Activated naive CD4-positive, alpha-beta T cell treated with anti-CD3 and anti-CD28 coated beads, Interleukin-2, amount 10 ng/mL, durations not matched to agents 7 days and 5 days (primary cell): ENCODE data around the gene SGMS1.
"Not testable (repeated sequence)": the region's sequence is repeated elsewhere in the genome, so short reads cannot be mapped to it uniquely, and the experiment has no call there.

Experiments used
- CTCF ChIA-PET: fragments of 350-600 bp; sonication (Branson Sonifier 250); formaldehyde crosslinking; loops from one replicate; lab custom pipeline; 2021; ENCODE audit warnings: antibody characterized with exemption; lab: Charles Lee
- DNase-seq: peaks from one replicate; pipeline ENCODE4 v3.0.0-alpha.2; 2020
- H3K27ac Mint-ChIP-seq: one replicate; pipeline ENCODE4 v1.8.0; 2021; ENCODE audit warnings: mild to moderate bottlenecking, moderate library complexity, mixed read lengths
- H3K27me3 Mint-ChIP-seq: one replicate; pipeline ENCODE4 v1.8.0; 2021; ENCODE audit warnings: mild to moderate bottlenecking, mixed read lengths
- H3K36me3 Mint-ChIP-seq: one replicate; pipeline ENCODE4 v1.8.0; 2021; ENCODE audit warnings: mixed read lengths
- H3K4me1 Mint-ChIP-seq: one replicate; pipeline ENCODE4 v1.8.0; 2021; ENCODE audit warnings: mixed read lengths
- H3K4me3 Mint-ChIP-seq: one replicate; pipeline ENCODE4 v1.8.0; 2021; ENCODE audit warnings: mild to moderate bottlenecking, moderate library complexity, mixed read lengths
- H3K9me3 Mint-ChIP-seq: one replicate; pipeline ENCODE4 v1.8.0; 2021; ENCODE audit warnings: mixed read lengths

The SGMS1 gene

DNA sequence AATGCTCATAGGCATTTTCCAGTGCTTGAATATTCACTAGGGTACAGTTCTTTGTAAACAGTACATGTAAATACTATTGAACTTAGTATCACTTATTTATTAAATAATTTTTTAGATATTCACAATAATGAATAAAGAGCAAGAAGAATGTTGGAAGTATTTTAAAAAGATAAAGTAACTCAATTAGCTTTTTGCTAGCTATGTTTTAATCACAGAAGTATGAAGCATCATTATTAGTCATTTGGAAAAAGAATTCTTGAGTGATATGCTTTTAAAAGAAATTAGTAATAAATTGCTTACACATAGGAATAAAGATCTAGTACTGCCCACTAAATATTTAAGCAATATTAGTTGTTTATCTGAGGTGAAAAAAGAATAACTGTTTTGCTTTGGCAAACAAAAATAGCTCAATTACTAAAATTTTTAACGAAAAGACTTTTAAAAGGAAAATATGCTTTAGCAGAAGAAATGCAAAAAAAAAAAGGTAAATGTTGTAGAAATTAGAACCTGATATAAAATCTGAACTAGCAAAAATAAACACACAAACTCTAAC lies 66.5 kb downstream of the SGMS1 start:
- CTCF ChIA-PET, result interaction anchor here (1.1 kb wide), 1 partner anchor 96 kb away, joined by 6 read pairs; no protein-coding TSS in a partner anchor
- H3K4me1 Mint-ChIP-seq, result peaks cover 2% of the 10 kb centered on the region
- no peaks in the 10 kb centered on the region for H3K27me3 Mint-ChIP-seq
- H3K4me3 Mint-ChIP-seq, result no peak overlapping the region
- H3K9me3 Mint-ChIP-seq, result no peaks in the 10 kb centered on the region
- H3K36me3 Mint-ChIP-seq, result no peaks in the 10 kb centered on the region
- no peak for DNase-seq
- H3K27ac Mint-ChIP-seq, result no peak overlapping the region

DNA sequence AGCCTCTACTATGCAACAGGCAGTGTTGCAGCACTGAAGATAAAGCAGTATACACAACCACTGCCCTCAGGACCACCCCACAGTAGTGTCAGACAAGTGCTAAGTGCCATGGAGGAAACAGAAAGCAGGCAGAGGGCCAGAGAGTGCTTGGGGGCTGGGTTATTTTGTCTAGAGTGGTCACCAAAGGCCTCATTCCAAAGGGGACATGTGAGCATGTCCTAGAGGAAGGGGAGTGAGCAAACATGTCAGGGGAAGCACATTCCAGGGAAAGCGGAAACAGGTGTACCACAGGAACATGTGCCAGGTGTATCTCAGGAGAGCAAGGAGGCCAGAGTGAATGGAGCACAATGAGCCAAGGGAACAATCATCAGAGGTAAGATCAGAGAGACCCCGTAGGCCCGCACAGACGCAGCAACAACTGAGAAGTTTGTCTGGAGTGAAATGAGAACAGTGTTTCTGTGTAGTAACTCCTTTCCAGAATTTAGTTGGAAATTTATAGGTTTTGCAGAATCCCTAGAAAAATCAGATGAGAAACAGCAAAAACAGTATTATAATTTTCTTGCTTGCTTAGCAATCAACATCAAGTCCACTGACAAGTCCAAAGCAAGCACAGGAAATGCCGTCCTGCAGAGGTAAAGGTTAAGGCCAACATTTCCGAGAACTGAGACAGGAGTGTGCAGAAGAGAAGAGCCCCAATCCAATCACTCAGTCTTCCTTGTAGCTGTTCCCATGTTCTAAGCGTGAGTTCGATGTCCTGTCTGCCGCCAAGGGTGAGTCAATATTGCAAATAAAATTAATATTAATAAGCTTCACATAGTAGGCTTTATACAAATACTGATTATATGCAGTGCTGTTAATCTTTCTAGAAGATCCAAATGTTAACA lies 67.3 kb downstream of the SGMS1 start:
- H3K9me3 Mint-ChIP-seq, result no peaks in the 10 kb centered on the region
- peaks cover 2% of the 10 kb centered on the region for H3K4me1 Mint-ChIP-seq
- no peaks in the 10 kb centered on the region for H3K27me3 Mint-ChIP-seq

DNA sequence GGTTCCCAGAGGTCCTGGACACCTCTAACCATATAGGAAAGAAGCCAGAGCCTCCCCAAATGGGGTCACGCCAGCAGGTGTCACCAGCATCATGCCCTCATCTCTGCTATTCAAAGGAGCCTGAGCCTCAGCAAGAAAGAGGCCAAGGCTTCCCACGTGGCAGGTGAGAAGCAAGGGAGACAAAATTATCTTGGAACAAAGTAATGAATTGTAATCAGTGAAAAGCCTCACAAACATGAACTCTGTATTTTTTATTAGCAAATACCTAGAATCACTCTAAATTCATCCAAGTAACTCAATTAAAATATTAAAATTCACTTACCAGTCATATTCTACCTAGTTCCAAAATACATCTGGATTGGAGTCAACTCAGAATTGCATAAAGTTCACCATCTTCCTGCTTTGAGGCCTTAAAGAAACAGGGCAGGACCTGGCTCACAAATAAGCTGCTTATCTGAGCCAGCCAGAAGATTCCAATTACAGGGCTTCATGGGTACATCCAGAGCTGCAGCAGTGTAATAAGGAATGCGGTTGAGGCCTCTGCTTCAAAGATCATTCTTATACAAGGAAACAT lies 68.7 kb downstream of the SGMS1 start:
- peak; percentile 27 for DNase-seq
- Mint-ChIP-seq H3K9me3 (no peaks in the 10 kb centered on the region), H3K36me3 (no peaks in the 10 kb centered on the region), H3K4me1 (peaks cover 2% of the 10 kb centered on the region), H3K27ac (no peak overlapping the region), H3K4me3 (no peak overlapping the region), H3K27me3 (no peaks in the 10 kb centered on the region)
- CTCF ChIA-PET, result interaction anchor here (1.1 kb wide), 1 partner anchor 280 kb away, joined by 3 read pairs; no protein-coding TSS in a partner anchor

More for the DNA sequence above, 67.3 kb downstream of the SGMS1 start:
- no peak overlapping the region for H3K27ac Mint-ChIP-seq
- no peaks in the 10 kb centered on the region for H3K36me3 Mint-ChIP-seq
- no peak for DNase-seq
- H3K4me3 Mint-ChIP-seq, result no peak overlapping the region
- CTCF ChIA-PET, result interaction anchor here (0.6 to 1.1 kb wide), 2 partner anchors 13 to 97 kb away, joined by 3 to 6 read pairs; no protein-coding TSS in a partner anchor

DNA sequence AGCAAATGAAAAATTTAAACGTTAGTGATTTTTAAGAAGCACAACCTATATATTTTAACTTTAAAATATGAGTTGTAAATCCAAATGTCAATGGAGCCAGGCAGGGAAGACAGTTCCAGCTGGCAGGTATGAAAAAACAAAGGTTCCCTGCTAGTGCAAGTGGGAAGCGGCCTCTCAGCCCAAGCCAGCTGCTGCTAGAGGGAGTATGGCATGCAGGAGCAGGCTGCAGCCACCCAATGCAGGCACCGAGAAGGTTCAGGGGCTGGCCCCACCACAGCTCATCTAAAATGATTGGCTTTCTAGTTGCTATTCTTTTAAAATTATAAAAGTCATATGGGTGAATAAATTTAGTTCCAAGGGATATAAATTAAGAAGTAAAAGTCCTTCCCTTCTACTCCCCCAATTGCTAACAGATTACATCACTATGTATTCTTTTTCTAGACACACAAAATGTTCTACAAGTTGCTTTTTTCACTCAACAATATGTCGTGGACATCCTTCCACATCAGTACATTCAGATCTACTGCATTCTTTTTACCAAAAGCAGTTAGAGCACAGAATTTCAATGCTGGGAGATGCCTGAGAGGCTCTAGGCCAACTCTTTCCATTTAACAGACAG lies 69.3 kb downstream of the SGMS1 start:
- no peak overlapping the region for H3K4me3 Mint-ChIP-seq
- H3K4me1 Mint-ChIP-seq, result peaks cover 2% of the 10 kb centered on the region
- no peaks in the 10 kb centered on the region for H3K27me3 Mint-ChIP-seq
- no peak overlapping the region for H3K27ac Mint-ChIP-seq
- no peaks in the 10 kb centered on the region for H3K36me3 Mint-ChIP-seq
- H3K9me3 Mint-ChIP-seq, result no peaks in the 10 kb centered on the region
- CTCF ChIA-PET, result interaction anchor here (0.7 kb wide), 1 partner anchor 99 kb away, joined by 5 read pairs; no protein-coding TSS in a partner anchor
- DNase-seq, result no peak

DNA sequence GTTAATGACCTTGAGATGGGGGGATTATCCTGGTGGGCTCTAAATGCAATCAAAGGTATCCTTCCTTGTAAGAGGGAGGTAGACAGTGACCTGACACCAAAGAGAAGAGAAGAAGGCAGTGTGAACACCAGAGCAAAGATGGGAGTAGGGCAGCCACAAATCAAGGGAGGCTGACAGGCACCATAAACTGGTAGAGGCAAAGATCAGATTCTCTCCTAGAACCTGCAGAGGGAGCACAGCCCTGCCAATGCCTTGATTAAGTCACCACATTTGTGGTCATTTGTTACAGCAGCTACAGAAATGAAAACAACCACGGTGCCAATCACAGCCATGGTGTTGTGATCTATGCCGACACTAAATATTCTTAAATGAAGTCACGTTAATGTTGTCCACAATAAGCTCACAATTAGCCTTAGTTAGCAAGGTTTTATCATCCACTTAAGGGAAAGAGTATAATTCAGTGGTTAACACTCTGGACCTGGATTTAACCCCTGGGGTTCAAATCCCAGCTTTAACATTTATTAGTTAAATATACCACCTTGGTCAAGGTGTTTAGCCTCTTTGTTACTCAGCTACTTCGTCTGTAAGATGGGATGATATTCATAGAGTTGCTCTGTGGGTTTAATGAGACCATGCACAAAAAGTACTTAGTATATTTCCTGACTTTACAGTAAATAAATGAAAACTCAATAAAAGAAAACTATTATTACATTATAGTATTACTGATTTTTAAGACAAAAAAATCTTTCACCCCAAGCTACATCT lies 70.8 kb downstream of the SGMS1 start:
- H3K4me3 Mint-ChIP-seq, result no peak overlapping the region
- peaks cover 6% of the 10 kb centered on the region for H3K9me3 Mint-ChIP-seq
- H3K36me3 Mint-ChIP-seq, result peaks cover 4% of the 10 kb centered on the region
- peaks cover 2% of the 10 kb centered on the region for H3K4me1 Mint-ChIP-seq
- CTCF ChIA-PET, result interaction anchor here (0.6 to 1.0 kb wide), 2 partner anchors 69 to 99 kb away, joined by 3 read pairs; no protein-coding TSS in a partner anchor
- DNase-seq, result no peak
- H3K27me3 Mint-ChIP-seq, result no peaks in the 10 kb centered on the region
- no peak overlapping the region for H3K27ac Mint-ChIP-seq

DNA sequence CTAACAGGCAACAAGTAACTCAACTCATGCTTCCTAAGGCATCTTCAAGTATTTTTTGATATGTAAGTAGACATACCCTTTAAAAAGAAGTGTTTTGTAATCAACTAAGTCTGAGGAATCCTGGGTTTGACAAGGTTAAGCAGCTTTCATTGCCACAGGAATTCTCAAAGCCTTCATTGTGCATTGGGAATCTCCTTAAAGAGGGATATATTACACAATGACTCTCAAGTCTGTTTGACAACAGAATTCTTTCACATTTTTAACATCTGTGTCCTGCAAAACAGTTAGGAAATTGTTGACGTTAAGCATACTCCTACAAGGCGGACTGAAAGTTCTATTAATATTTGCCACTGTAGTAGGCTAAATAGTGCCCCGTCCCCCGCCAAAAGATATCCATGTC lies 71.4 kb downstream of the SGMS1 start:
- Mint-ChIP-seq H3K27me3 (no peaks in the 10 kb centered on the region), H3K27ac (no peak overlapping the region), H3K4me3 (no peak overlapping the region), H3K9me3 (peaks cover 12% of the 10 kb centered on the region), H3K36me3 (peaks cover 6% of the 10 kb centered on the region), H3K4me1 (peaks cover 2% of the 10 kb centered on the region)
- DNase-seq, result no peak
- CTCF ChIA-PET, result interaction anchor here (1.0 kb wide), 1 partner anchor 69 kb away, joined by 3 read pairs; no protein-coding TSS in a partner anchor

DNA sequence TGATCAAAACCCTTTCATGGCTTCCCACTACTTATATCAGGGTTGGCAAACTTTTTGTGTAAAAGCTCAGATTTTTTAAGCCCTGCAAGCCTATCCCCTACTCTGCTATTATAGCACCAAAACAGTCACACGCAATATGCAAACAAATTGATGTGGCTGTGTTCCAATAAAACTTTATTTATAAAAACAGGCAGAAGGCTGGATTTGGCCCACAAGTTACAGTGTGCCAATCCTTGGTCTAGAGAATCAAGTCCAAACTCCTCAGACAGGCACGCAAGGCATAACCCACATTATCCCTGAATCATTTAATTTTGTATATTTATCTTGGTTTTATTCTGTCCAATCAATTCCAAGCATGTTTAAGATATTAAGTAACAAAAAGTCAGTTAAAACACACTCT lies 71.9 kb downstream of the SGMS1 start:
- Mint-ChIP-seq H3K36me3 (peaks cover 9% of the 10 kb centered on the region), H3K9me3 (peaks cover 12% of the 10 kb centered on the region), H3K27ac (no peak overlapping the region), H3K4me1 (peaks cover 2% of the 10 kb centered on the region), H3K27me3 (no peaks in the 10 kb centered on the region), H3K4me3 (no peak overlapping the region)
- CTCF ChIA-PET, result no interaction called here
- no peak for DNase-seq

DNA sequence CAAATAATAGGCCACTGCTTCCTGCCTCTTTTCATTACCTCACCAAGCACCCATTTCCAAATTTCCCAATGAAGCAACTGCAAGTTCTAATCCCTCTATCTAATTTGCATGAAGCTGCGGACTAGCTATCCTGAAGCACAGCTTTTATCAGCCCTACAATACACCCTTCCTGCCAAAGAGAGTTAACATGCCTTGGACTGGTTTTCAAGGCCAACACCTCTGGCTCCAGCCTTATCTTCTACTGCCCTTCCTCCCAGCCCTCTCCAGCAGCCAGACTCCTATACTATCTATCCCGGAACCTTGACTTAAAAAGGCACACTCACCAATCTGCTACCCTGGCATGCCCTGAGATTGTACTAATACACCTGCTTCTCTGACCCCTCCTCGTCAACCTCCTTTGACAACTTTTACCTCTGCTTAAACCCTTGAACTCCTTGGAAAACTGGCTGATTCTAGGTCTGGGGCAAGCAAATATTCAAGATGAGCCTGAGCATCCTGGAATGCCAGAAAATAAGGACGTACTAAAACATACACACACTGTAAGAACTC lies 73.4 kb downstream of the SGMS1 start:
- Mint-ChIP-seq H3K9me3 (peaks cover 12% of the 10 kb centered on the region), H3K4me1 (peaks cover 6% of the 10 kb centered on the region), H3K36me3 (peaks cover 10% of the 10 kb centered on the region), H3K27me3 (no peaks in the 10 kb centered on the region), H3K27ac (no peak overlapping the region), H3K4me3 (no peak overlapping the region)
- DNase-seq, result no peak
- CTCF ChIA-PET, result interaction anchor here (0.8 kb wide), 1 partner anchor 11 kb away, joined by 3 read pairs; no protein-coding TSS in a partner anchor

DNA sequence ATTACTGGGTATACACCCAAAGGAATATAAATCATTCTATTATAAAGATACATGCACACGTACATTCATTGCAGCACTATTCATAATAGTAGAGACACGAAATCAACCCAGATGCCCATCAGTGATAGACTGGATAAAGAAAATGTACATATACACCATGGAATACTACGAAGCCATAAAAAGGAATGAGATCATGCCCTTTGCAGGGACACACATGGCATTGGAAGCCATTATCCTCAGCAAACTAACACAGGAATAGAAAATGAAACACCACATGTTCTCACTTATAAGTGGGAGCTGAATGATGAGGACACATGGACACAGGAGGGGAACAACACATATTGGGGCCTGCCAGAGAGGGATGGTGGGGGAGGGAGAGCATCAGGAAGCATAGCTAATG lies 74.6 kb downstream of the SGMS1 start:
- DNase-seq, H3K27me3 Mint-ChIP-seq, H3K27ac Mint-ChIP-seq, CTCF ChIA-PET, H3K4me3 Mint-ChIP-seq: not testable (repeated sequence)
- Mint-ChIP-seq H3K4me1 (peaks cover 16% of the 10 kb centered on the region), H3K36me3 (peaks cover 10% of the 10 kb centered on the region), H3K9me3 (peaks cover 12% of the 10 kb centered on the region)

DNA sequence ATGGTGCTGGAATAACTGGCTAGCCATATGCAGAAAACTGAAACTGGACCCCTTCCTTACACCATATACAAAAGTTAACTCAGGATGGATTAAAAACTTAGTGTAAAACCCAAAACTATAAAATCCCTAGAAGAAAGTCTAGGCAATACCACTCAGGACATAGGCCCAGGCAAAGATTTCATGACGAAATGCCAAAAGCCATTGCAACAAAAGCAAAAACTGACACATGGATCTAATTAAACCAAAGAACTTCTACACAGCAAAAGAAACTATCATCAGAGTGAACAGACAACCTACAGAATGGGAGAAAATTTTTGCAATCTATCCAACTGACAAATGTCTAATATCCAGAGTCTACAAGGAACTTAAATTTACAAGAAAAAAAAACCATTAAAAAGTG lies 75.3 kb downstream of the SGMS1 start:
- H3K27ac Mint-ChIP-seq, H3K4me3 Mint-ChIP-seq, CTCF ChIA-PET, H3K27me3 Mint-ChIP-seq, DNase-seq: not testable (repeated sequence)
- peaks cover 12% of the 10 kb centered on the region for H3K9me3 Mint-ChIP-seq
- peaks cover 21% of the 10 kb centered on the region for H3K4me1 Mint-ChIP-seq
- peaks cover 10% of the 10 kb centered on the region for H3K36me3 Mint-ChIP-seq

DNA sequence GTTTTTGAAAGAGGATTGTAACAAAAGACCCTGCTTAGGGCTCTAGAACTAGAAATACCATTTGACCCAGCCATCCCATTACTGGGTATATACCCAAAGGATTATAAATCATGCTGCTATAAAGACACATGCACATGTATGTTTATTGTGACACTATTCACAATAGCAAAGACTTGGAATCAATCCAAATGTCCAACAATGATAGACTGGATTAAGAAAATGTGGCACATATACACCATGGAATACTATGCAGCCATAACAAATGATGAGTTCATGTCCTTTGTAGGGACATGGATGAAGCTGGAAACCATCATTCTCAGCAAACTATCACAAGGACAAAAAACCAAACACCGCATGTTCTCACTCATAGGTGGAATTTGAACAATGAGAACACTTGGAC lies 77.5 kb downstream of the SGMS1 start:
- DNase-seq, CTCF ChIA-PET, H3K4me3 Mint-ChIP-seq, H3K27me3 Mint-ChIP-seq, H3K27ac Mint-ChIP-seq: not testable (repeated sequence)
- peaks cover 10% of the 10 kb centered on the region for H3K36me3 Mint-ChIP-seq
- H3K9me3 Mint-ChIP-seq, result peaks cover 12% of the 10 kb centered on the region
- H3K4me1 Mint-ChIP-seq, result peaks cover 38% of the 10 kb centered on the region

DNA sequence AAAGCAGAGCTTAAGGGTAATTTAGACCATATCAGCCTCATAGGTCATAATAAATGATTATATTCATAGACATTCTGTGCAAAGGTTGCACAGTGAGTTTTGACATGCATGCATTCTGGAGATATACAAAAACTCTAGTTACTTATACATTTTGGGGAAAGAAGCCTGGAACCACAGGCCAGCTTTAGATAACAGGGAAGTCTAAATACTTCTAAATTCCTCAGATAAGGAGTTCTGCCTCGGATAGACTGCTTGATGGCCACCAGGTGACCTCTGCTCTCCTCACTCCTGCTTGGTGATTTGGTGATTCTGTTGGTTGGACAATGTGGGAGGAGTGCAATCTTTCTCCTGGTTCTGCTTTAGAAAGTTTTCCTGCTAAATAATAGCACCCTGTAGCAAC lies 77.9 kb downstream of the SGMS1 start:
- Mint-ChIP-seq H3K9me3 (peaks cover 12% of the 10 kb centered on the region), H3K36me3 (peaks cover 10% of the 10 kb centered on the region), H3K4me3 (no peak overlapping the region), H3K27ac (no peak overlapping the region), H3K27me3 (no peaks in the 10 kb centered on the region), H3K4me1 (peaks cover 43% of the 10 kb centered on the region)
- CTCF ChIA-PET, result no interaction called here
- DNase-seq, result no peak

DNA sequence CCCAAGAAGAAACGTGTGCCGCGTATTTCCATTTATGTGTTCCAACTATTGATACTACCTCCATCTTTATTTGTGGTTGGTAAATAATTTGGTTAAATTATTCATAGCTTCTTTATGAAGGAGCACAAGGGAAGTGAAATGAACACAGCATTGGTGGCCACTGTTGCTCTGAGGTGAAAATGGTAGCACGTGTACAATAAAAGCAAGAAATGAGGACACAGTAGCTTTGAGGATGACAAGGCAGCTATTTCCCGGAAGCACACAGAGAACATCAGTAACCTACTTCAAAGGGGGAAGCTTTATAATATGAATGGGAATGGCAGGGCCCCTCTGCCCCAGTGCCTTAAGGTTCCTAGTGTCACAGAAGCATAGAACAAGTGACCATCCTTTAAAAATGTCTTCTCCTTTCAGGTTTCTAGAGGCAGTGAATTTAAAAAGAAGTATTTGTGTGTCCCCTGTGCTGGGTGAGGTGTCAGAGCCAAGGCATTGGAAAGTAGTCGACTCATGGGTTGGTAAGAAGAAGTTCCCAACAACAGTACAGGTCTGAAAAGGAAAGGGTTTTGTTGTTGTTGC lies 78.8 kb downstream of the SGMS1 start:
- H3K9me3 Mint-ChIP-seq, result peaks cover 12% of the 10 kb centered on the region
- no peaks in the 10 kb centered on the region for H3K27me3 Mint-ChIP-seq
- DNase-seq, result no peak
- H3K27ac Mint-ChIP-seq, result no peak overlapping the region
- peaks cover 52% of the 10 kb centered on the region for H3K4me1 Mint-ChIP-seq
- peaks cover 17% of the 10 kb centered on the region for H3K36me3 Mint-ChIP-seq
- no peak overlapping the region for H3K4me3 Mint-ChIP-seq
- CTCF ChIA-PET, result no interaction called here
